HepG2 (cell line): ENCODE data around the gene OR8S1. TPM values are rescaled to one million over a fixed set of nuclear protein-coding genes. Genes with fewer than 3 reads are reported as not detected.

Experiments used
- ATAC-seq: fragments of 200-7000 bp; cut with Tn5 transposase; 3 replicates; pipeline ENCODE4 v1.9.1; 2020; ENCODE audit warnings: mild to moderate bottlenecking, moderate library complexity
- BruUV-seq: library from RNA; stranded (reverse); fragments of 400-500 nt; replicated peaks from 2 replicates; lab custom pipeline; 2021; lab: Mats Ljungman, UMichigan
- CTCF ChIA-PET: fragments of 300-600 bp; formaldehyde crosslinking; extraction: SDS; loops from one replicate; lab custom pipeline; 2021; ENCODE audit warnings: low total read pairs, inconsistent platforms, low intra/inter-chr PET ratio; lab: Yijun Ruan, JAX
- POLR2A ChIA-PET: fragments of 350-600 bp; sonication (Branson Sonifier 250); formaldehyde crosslinking; loops from one replicate; lab custom pipeline; 2020; ENCODE audit warnings: antibody characterized with exemption, inconsistent platforms; lab: Yijun Ruan, JAX
- DNase-seq: peaks from one replicate; pipeline ENCODE4 v3.0.0-alpha.2; 2015; ENCODE audit warnings: low spot score
- FAIRE-seq: peaks from 3 replicates; lab custom pipeline; 2011; peaks lifted over from hg19 to GRCh38; lab: Jason Lieb, UNC
- H2AFZ ChIP-seq: one replicate; pipeline ENCODE4 v1.6.1; 2011; ENCODE audit warnings: low read length, inconsistent platforms
- H3K27ac ChIP-seq: fragments of 300-600 bp; 3 replicates; pipeline ENCODE4 v1.8.0; 2011; ENCODE audit warnings: mixed run types, mild to moderate bottlenecking, mixed read lengths, low read length, inconsistent platforms; ENCODE audit not compliant: insufficient read depth; ENCODE audit errors: extremely low read length
- H3K27me3 ChIP-seq, 2 experiments: fragments of 200-600 bp in 1 of 2; 2 replicates in 1 of 2; 3 replicates in 1 of 2; pipeline versions ENCODE4 v1.6.0 to v1.8.0; 2011; ENCODE audit warnings: low read length in 2 of 2, mild to moderate bottlenecking in 2 of 2, moderate library complexity in 2 of 2, inconsistent platforms in 1 of 2; ENCODE audit not compliant: insufficient read depth in 2 of 2, control insufficient read depth in 1 of 2
- H3K36me3 ChIP-seq, 2 experiments: fragments of 200-600 bp in 1 of 2; replicated peaks in 1 of 2; 2 replicates in 1 of 2; 3 replicates in 1 of 2; pipeline versions ENCODE4 v1.5.1 to v1.8.0; 2011; ENCODE audit warnings: low read length in 2 of 2, inconsistent platforms in 1 of 2; ENCODE audit not compliant: insufficient read depth in 2 of 2, control insufficient read depth in 1 of 2
- H3K4me1 ChIP-seq: 2 replicates; pipeline ENCODE4 v1.5.1; 2012; ENCODE audit warnings: low read length, inconsistent platforms; ENCODE audit not compliant: insufficient read depth
- H3K4me2 ChIP-seq: 2 replicates; pipeline ENCODE4 v1.6.0; 2011; ENCODE audit warnings: low read depth, low read length, inconsistent platforms
- H3K4me3 ChIP-seq, 3 experiments: fragments of 200-600 bp in 1 of 3; sonication (generic), shearing (Covaris generic) in 1 of 3; replicated peaks in 1 of 3; 2 replicates each; pipeline ENCODE4 v1.5.1; 2011 to 2016; ENCODE audit warnings: low read length in 3 of 3, inconsistent platforms in 2 of 3, low read depth in 2 of 3, mild to moderate bottlenecking in 2 of 3, control low read depth in 1 of 3, mixed read lengths in 1 of 3; ENCODE audit not compliant: insufficient read depth in 1 of 3
- H3K79me2 ChIP-seq: one replicate; pipeline ENCODE4 v1.6.1; 2011; ENCODE audit warnings: low read length, inconsistent platforms; ENCODE audit not compliant: insufficient read depth
- H3K9ac ChIP-seq: 2 replicates; pipeline ENCODE4 v1.6.0; 2011; ENCODE audit warnings: mild to moderate bottlenecking, low read depth, low read length, inconsistent platforms; ENCODE audit not compliant: insufficient read depth
- H3K9me3 ChIP-seq: 2 replicates; pipeline ENCODE4 v1.5.1; 2012; ENCODE audit warnings: mild to moderate bottlenecking, low read length
- H4K20me1 ChIP-seq: 2 replicates; pipeline ENCODE4 v1.6.0; 2011; ENCODE audit warnings: inconsistent platforms, mild to moderate bottlenecking, low read length, moderate library complexity; ENCODE audit not compliant: insufficient read depth
- AGO2 ChIP-seq: fragments of 200-400 bp; formaldehyde crosslinking; optimal IDR thresholded peaks from 2 replicates; pipeline ENCODE3; 2017; ENCODE audit warnings: mild to moderate bottlenecking, low read depth, low read length, moderate library complexity
- ARID2 ChIP-seq: sonication (generic); formaldehyde crosslinking; IDR thresholded peaks from 2 replicates; pipeline ENCODE4 v1.8.1; 2022; ENCODE audit warnings: mild to moderate bottlenecking, missing genetic modification reagents, borderline replicate concordance
- ELF1 ChIP-seq: sonication (generic); formaldehyde crosslinking; IDR thresholded peaks from 2 replicates; pipeline ENCODE4 v1.4.0; 2020; ENCODE audit warnings: missing genetic modification reagents
- FLYWCH1 ChIP-seq: sonication (generic); formaldehyde crosslinking; IDR thresholded peaks from 2 replicates; pipeline ENCODE4 v1.8.1; 2023; ENCODE audit warnings: mild to moderate bottlenecking, missing genetic modification reagents
- HOXD1 ChIP-seq: sonication (generic); formaldehyde crosslinking; IDR thresholded peaks from 2 replicates; pipeline ENCODE4 v1.5.0; 2020; ENCODE audit warnings: missing genetic modification reagents
- MXD3 ChIP-seq: IDR thresholded peaks from 2 replicates; pipeline ENCODE4 v1.6.1; 2016; ENCODE audit warnings: mild to moderate bottlenecking, missing biosample characterization, missing genetic modification reagents
- RBM22 ChIP-seq: fragments of 200-400 bp; formaldehyde crosslinking; optimal IDR thresholded peaks from 2 replicates; pipeline ENCODE3; 2017; ENCODE audit warnings: mild to moderate bottlenecking, low read length, moderate library complexity
- RORA ChIP-seq: sonication (generic); formaldehyde crosslinking; IDR thresholded peaks from 2 replicates; pipeline ENCODE4 v1.5.0; 2020; ENCODE audit warnings: mild to moderate bottlenecking, missing genetic modification reagents, moderate library complexity
- SOX6 ChIP-seq, 2 experiments: fragments of 450-650 bp in 1 of 2; sonication (generic) in 1 of 2; formaldehyde crosslinking in 1 of 2; IDR thresholded peaks; 2 replicates each; pipeline versions ENCODE4 v1.4.0 to v1.6.1; 2017 to 2020; ENCODE audit warnings: antibody characterized with exemption in 1 of 2, mild to moderate bottlenecking in 1 of 2, missing genetic modification reagents in 1 of 2
- ZBTB34 ChIP-seq: sonication (generic); formaldehyde crosslinking; IDR thresholded peaks from 2 replicates; pipeline ENCODE4 v1.8.0; 2022; ENCODE audit warnings: mild to moderate bottlenecking, missing genetic modification reagents
- ZFP36 ChIP-seq: fragments of 150-350 bp; IDR thresholded peaks from 2 replicates; pipeline ENCODE4 v1.6.1; 2018; ENCODE audit warnings: borderline replicate concordance, low read length, low read depth; ENCODE audit not compliant: partially characterized antibody
- ZNF124 ChIP-seq: sonication (generic); formaldehyde crosslinking; IDR thresholded peaks from 2 replicates; pipeline ENCODE4 v1.4.0; 2020; ENCODE audit warnings: missing genetic modification reagents
- ZNF850 ChIP-seq: sonication (generic); formaldehyde crosslinking; conservative IDR thresholded peaks from 2 replicates; pipeline ENCODE4 v1.9.0; 2021; ENCODE audit warnings: mild to moderate bottlenecking, missing genetic modification reagents
- WGBS: methylation state at CpG from one replicate; pipeline ENCODE4 v1.1.6; 2017; ENCODE audit warnings: low lambda C conversion rate; 5-methylcytosine and 5-hydroxymethylcytosine counted together
- in situ Hi-C: cut with HindIII; loops from 2 replicates; pipeline ENCODE4 v1.10.0; 2017; ENCODE audit warnings: low pct_unique_long_range_greater_than_20kb; ENCODE audit not compliant: extremely low pct_ligation_motif_present
- intact Hi-C: fragments of 100-400 bp; cut with micrococcal nuclease; formaldehyde crosslinking; loops from one replicate; pipeline ENCODE4 v1.10.0; 2022; ENCODE audit not compliant: unreplicated experiment
- polyA plus RNA-seq, 8 experiments: library from polyadenylated mRNA; depleted of rRNA in 3 of 8; stranded (reverse) in 7 of 8; unstranded in 1 of 8; fragments of >200 nt; fragmentation: Illumina TruSeq in 4 of 8; extraction: Trizol in 4 of 8; gene quantifications; 2 replicates each; pipeline versions ENCODE4 v1.2.1 to v1.2.3, GENCODE V29; 2011 to 2016; ENCODE audit warnings: low read depth in 4 of 8, missing spikeins in 1 of 8, mixed read lengths in 1 of 8; ENCODE audit not compliant: insufficient read depth in 1 of 8
- total RNA-seq, 5 experiments: library from RNA; depleted of rRNA; stranded (reverse); fragments of >200 nt; fragmentation: Illumina TruSeq; extraction: Trizol; gene quantifications; 2 replicates each; pipeline ENCODE4 v1.2.3, GENCODE V29; 2016; ENCODE audit warnings: low read depth in 1 of 5
- TF ChIP-seq, protein P1 (sequence below): sonication (generic); formaldehyde crosslinking; IDR thresholded peaks from 2 replicates; pipeline ENCODE4 v1.8.0; 2022; ENCODE audit warnings: mild to moderate bottlenecking, missing genetic modification reagents, moderate library complexity
- TF ChIP-seq, protein P2 (sequence below): sonication (generic); formaldehyde crosslinking; IDR thresholded peaks from 2 replicates; pipeline ENCODE4 v1.4.0; 2020; ENCODE audit warnings: missing genetic modification reagents, borderline replicate concordance

Gene OR8S1
- total and polyA plus RNA-seq, 2 of the 13 experiments (the other 11 are each of a cell fraction or from before 2014, with no cell fraction given): not detected

DNA sequence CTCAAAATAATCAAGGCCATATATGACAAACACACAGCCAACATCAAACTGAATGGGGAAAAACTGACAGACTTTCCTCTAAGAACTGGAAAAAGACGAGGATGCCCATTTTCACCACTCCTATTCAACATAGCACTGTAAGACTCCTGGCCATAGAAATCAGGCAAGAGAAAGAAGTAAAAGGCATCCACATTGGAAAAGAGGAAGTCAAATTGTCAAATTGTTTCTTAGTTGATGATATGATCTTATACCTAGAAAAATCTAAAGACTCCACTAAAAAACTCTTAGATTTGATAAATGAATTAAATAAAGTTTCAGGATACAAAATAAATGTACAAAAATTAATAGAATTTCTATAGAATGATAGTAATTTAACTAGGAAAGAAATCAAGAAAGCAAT is 11.2 kb downstream of the OR8S1 start:
- no peaks in the 10 kb centered on the region for H3K36me3 ChIP-seq
- ChIA-PET POLR2A (no interaction called here), CTCF (no interaction called here)
- H3K79me2 ChIP-seq: no peaks in the 10 kb centered on the region
- H3K4me2 ChIP-seq: no peak overlapping the region
- no TSS peak for BruUV-seq
- in situ Hi-C loops (no loop called here), intact Hi-C loops (no loop called here)
- no peak overlapping the region for H2AFZ ChIP-seq
- no peaks in the 10 kb centered on the region for H3K27me3 ChIP-seq
- H3K4me1 ChIP-seq: no peaks in the 10 kb centered on the region
- H3K9ac ChIP-seq: no peak overlapping the region
- no peak for FAIRE-seq
- 0% methylated on average over 1 of the region's 1 CpG for WGBS
- no peak for DNase-seq
- no peak overlapping the region for H3K4me3 ChIP-seq
- no peak overlapping the region for H3K27ac ChIP-seq
- no peaks in the 10 kb centered on the region for H3K9me3 ChIP-seq
- no peaks in the 10 kb centered on the region for H4K20me1 ChIP-seq
- no peak for ATAC-seq
- TF ChIP-seq RBM22: no peak
- no peak for TF ChIP-seq ZBTB34
- no peak for TF ChIP-seq ZFP36
- TF ChIP-seq HOXD1: no peak
- TF ChIP-seq, protein P1, sequence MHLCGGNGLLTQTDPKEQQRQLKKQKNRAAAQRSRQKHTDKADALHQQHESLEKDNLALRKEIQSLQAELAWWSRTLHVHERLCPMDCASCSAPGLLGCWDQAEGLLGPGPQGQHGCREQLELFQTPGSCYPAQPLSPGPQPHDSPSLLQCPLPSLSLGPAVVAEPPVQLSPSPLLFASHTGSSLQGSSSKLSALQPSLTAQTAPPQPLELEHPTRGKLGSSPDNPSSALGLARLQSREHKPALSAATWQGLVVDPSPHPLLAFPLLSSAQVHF: no peak
- TF ChIP-seq ZNF850 (CRISPR knock-in tag): no peak
- TF ChIP-seq ZNF124 (CRISPR knock-in tag): no peak
- no peak for TF ChIP-seq MXD3
- TF ChIP-seq, protein P2, sequence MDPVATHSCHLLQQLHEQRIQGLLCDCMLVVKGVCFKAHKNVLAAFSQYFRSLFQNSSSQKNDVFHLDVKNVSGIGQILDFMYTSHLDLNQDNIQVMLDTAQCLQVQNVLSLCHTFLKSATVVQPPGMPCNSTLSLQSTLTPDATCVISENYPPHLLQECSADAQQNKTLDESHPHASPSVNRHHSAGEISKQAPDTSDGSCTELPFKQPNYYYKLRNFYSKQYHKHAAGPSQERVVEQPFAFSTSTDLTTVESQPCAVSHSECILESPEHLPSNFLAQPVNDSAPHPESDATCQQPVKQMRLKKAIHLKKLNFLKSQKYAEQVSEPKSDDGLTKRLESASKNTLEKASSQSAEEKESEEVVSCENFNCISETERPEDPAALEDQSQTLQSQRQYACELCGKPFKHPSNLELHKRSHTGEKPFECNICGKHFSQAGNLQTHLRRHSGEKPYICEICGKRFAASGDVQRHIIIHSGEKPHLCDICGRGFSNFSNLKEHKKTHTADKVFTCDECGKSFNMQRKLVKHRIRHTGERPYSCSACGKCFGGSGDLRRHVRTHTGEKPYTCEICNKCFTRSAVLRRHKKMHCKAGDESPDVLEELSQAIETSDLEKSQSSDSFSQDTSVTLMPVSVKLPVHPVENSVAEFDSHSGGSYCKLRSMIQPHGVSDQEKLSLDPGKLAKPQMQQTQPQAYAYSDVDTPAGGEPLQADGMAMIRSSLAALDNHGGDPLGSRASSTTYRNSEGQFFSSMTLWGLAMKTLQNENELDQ (CRISPR knock-in tag): no peak
- no peak for TF ChIP-seq SOX6 (IDR thresholded peaks at IDR 0.05)
- no peak for TF ChIP-seq SOX6 (CRISPR knock-in tag; IDR thresholded peaks at IDR 0.05)
- no peak for TF ChIP-seq ARID2 (CRISPR knock-in tag)
- TF ChIP-seq AGO2: no peak
- no peak for TF ChIP-seq FLYWCH1 (CRISPR knock-in tag)
- TF ChIP-seq ELF1 (CRISPR knock-in tag): no peak
- TF ChIP-seq RORA (CRISPR knock-in tag): no peak
